ENCODE data around the gene TSPAN2.
"Not testable (repeated sequence)": the region's sequence is repeated elsewhere in the genome, so short reads cannot be mapped to it uniquely, and the experiment has no call there.

TSPAN2 gene

GRCh38 chr1:115031595-115031994, 57.7 kb downstream of the TSPAN2 start:
- DNase-seq, result no peak

- no peak for DNase-seq
Measured at GRCh38 chr1:115029526-115029925, 59.8 kb downstream of the TSPAN2 start, which contains the start of gene TSHB. Gene TSHB, plus strand, starts transcription at chr1:115029826. Its CDS starts 3,537 bp downstream, at chr1:115033363.

- no peak for DNase-seq
Measured at GRCh38 chr1:115023593-115023992, 65.7 kb downstream of the TSPAN2 start.

- no peak for DNase-seq
Measured at GRCh38 chr1:115021145-115021544, 68.2 kb downstream of the TSPAN2 start.

- DNase-seq, result not testable (repeated sequence)
Measured at GRCh38 chr1:115019549-115019948, 69.8 kb downstream of the TSPAN2 start.

GRCh38 chr1:115013792-115014191, 75.5 kb downstream of the TSPAN2 start:
- no peak for DNase-seq

- no peak for DNase-seq
Measured at GRCh38 chr1:115012434-115012833, 76.9 kb downstream of the TSPAN2 start.

GRCh38 chr1:115012006-115012405, 77.3 kb downstream of the TSPAN2 start:
- no peak for DNase-seq

- DNase-seq, result no peak
Measured at GRCh38 chr1:115006191-115006590, 83.1 kb downstream of the TSPAN2 start.
